Esophagus muscularis mucosa (tissue), 4 donors: ENCODE measurements around the gene INSYN2B.

Experiments
- CTCF ChIP-seq, 3 experiments: fragments of 200-600 bp in 2 of 3; fragments of 450-650 bp in 1 of 3; sonication (generic) in 2 of 3; IDR thresholded peaks; one replicate each; pipeline ENCODE4 v1.5.1; 2017 to 2019; ENCODE audit warnings: antibody characterized with exemption in 3 of 3, mild to moderate bottlenecking in 2 of 3, moderate library complexity in 1 of 3
- EP300 ChIP-seq: sonication (generic); formaldehyde crosslinking; IDR thresholded peaks from one replicate; pipeline ENCODE4 v1.6.1; 2017; ENCODE audit warnings: antibody characterized with exemption
- POLR2A ChIP-seq: fragments of 450-650 bp; IDR thresholded peaks from one replicate; pipeline ENCODE4 v1.6.1; 2017; ENCODE audit warnings: antibody characterized with exemption, moderate library complexity, mild to moderate bottlenecking, low read depth
- POLR2AphosphoS5 ChIP-seq, 2 donors: sonication (generic); formaldehyde crosslinking; IDR thresholded peaks; one replicate each; pipeline ENCODE4 v1.6.1; 2017; ENCODE audit warnings: antibody characterized with exemption in 2 of 2

GRCh38 chr5:169895926-169896325 lies 84.4 kb downstream of the INSYN2B start:
- TF ChIP-seq POLR2AphosphoS5 (IDR thresholded peaks at IDR 0.05) (no peak), CTCF (IDR thresholded peaks at IDR 0.05) (no peak), EP300 (no peak), POLR2A (no peak)
